Astrocyte (in vitro differentiated cells and primary cell): ENCODE data around the gene KIAA0319L.

Experiments used
- EZH2 ChIP-seq: IDR thresholded peaks from 2 replicates; pipeline ENCODE4 v1.6.1; 2012; ENCODE audit warnings: mild to moderate bottlenecking, low read length, inconsistent platforms; ENCODE audit not compliant: insufficient read depth
- TF ChIP-seq, protein P1 (sequence below): IDR thresholded peaks from 2 replicates; pipeline ENCODE4 v1.5.1; 2011; ENCODE audit warnings: low read depth, mild to moderate bottlenecking, inconsistent platforms, low read length, moderate library complexity; ENCODE audit not compliant: insufficient read depth

GRCh38 chr1:35532497-35533223 is 24.5 kb downstream of the KIAA0319L start:
- TF ChIP-seq, protein P1, sequence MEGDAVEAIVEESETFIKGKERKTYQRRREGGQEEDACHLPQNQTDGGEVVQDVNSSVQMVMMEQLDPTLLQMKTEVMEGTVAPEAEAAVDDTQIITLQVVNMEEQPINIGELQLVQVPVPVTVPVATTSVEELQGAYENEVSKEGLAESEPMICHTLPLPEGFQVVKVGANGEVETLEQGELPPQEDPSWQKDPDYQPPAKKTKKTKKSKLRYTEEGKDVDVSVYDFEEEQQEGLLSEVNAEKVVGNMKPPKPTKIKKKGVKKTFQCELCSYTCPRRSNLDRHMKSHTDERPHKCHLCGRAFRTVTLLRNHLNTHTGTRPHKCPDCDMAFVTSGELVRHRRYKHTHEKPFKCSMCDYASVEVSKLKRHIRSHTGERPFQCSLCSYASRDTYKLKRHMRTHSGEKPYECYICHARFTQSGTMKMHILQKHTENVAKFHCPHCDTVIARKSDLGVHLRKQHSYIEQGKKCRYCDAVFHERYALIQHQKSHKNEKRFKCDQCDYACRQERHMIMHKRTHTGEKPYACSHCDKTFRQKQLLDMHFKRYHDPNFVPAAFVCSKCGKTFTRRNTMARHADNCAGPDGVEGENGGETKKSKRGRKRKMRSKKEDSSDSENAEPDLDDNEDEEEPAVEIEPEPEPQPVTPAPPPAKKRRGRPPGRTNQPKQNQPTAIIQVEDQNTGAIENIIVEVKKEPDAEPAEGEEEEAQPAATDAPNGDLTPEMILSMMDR: no peak
- no peak for TF ChIP-seq EZH2
